Subcutaneous abdominal adipose tissue (tissue), 5 donors: Measurements from ENCODE around the gene CROCC.
A peak's percentile ranks its signal among the peaks of the same experiment; 100 is the strongest.
"Not testable (repeated sequence)": the region's sequence is repeated elsewhere in the genome, so short reads cannot be mapped to it uniquely, and the experiment has no call there.

Source experiments
- H3K27ac ChIP-seq: one replicate; pipeline ENCODE4 v1.7.0; 2013; ENCODE audit warnings: low read depth, mild to moderate bottlenecking, inconsistent platforms, low read length, moderate library complexity
- H3K27me3 ChIP-seq, 5 donors: one replicate each; pipeline ENCODE4 v1.7.0; 2013; ENCODE audit warnings: low read length in 5 of 5, inconsistent platforms in 1 of 5; ENCODE audit not compliant: control insufficient read depth in 5 of 5, insufficient read depth in 4 of 5
- H3K36me3 ChIP-seq, 5 donors: one replicate each; pipeline ENCODE4 v1.7.0; 2013; ENCODE audit warnings: low read length in 5 of 5; ENCODE audit not compliant: control insufficient read depth in 5 of 5, insufficient read depth in 5 of 5
- H3K4me1 ChIP-seq, 5 donors: one replicate each; pipeline ENCODE4 v1.7.0; 2013; ENCODE audit warnings: low read length in 5 of 5, mild to moderate bottlenecking in 3 of 5, moderate library complexity in 1 of 5; ENCODE audit not compliant: control insufficient read depth in 5 of 5, insufficient read depth in 5 of 5
- H3K4me3 ChIP-seq, 5 donors: one replicate each; pipeline ENCODE4 v1.7.0; 2013; ENCODE audit warnings: low read length in 5 of 5, low read depth in 1 of 5
- H3K9ac ChIP-seq, 5 donors: one replicate each; pipeline ENCODE4 v1.7.0; 2013; ENCODE audit warnings: low read length in 5 of 5, mild to moderate bottlenecking in 4 of 5, moderate library complexity in 3 of 5
- H3K9me3 ChIP-seq, 5 donors: one replicate each; pipeline ENCODE4 v1.7.0; 2013; ENCODE audit warnings: low read length in 5 of 5; ENCODE audit not compliant: control insufficient read depth in 5 of 5
- donor health status: healthy.
- donor health status: healthy.
- donor health status: healthy.
- donor health status: healthy.
- donor health status: healthy.

Gene CROCC

GRCh38 chr1:16896316-16897055, 25.2 kb upstream of the CROCC start:
- H3K9me3 ChIP-seq, H3K36me3 ChIP-seq, H3K4me1 ChIP-seq, H3K27me3 ChIP-seq: not testable (repeated sequence)
- H3K9ac ChIP-seq, result peak overlapping the region in 3 of 5 donors; percentile 56 to 62 (median 62)
- peak overlapping the region in 4 of 5 donors; percentile 13 to 43 (median 22) for H3K4me3 ChIP-seq
- peak overlapping the region; percentile 62 for H3K27ac ChIP-seq

- H3K27me3 ChIP-seq, H3K27ac ChIP-seq, H3K9ac ChIP-seq, H3K9me3 ChIP-seq, H3K4me3 ChIP-seq, H3K4me1 ChIP-seq, H3K36me3 ChIP-seq: not testable (repeated sequence)
Measured at GRCh38 chr1:16897653-16898052, 24.1 kb upstream of the CROCC start.

GRCh38 chr1:16898298-16898697, 23.4 kb upstream of the CROCC start:
- H3K9me3 ChIP-seq, H3K27ac ChIP-seq, H3K36me3 ChIP-seq, H3K9ac ChIP-seq, H3K4me3 ChIP-seq, H3K27me3 ChIP-seq: not testable (repeated sequence)
- peaks cover 3 to 12% (median 8%) of the 10 kb centered on the region in 5 donors for H3K4me1 ChIP-seq

GRCh38 chr1:16899020-16899419, 22.7 kb upstream of the CROCC start:
- H3K36me3 ChIP-seq, H3K9me3 ChIP-seq, H3K27ac ChIP-seq, H3K9ac ChIP-seq, H3K4me3 ChIP-seq, H3K27me3 ChIP-seq: not testable (repeated sequence)
- H3K4me1 ChIP-seq, result peaks cover 3 to 17% (median 14%) of the 10 kb centered on the region in 5 donors

GRCh38 chr1:16900751-16901150, 21.0 kb upstream of the CROCC start:
- Histone ChIP-seq H3K4me1 (peaks cover 10 to 27% (median 24%) of the 10 kb centered on the region in 5 donors), H3K9me3 (peaks cover 0 to under 1% (median 0%) of the 10 kb centered on the region in 5 donors), H3K27ac (no peak overlapping the region), H3K9ac (no peak overlapping the region), H3K27me3 (no peaks in the 10 kb centered on the region), H3K36me3 (no peaks in the 10 kb centered on the region), H3K4me3 (no peak overlapping the region)

GRCh38 chr1:16901371-16901770, 20.4 kb upstream of the CROCC start:
- H3K9me3 ChIP-seq, result not testable (repeated sequence)

GRCh38 chr1:16903054-16903453, 18.7 kb upstream of the CROCC start:
- no peak overlapping the region for H3K4me3 ChIP-seq
- H3K36me3 ChIP-seq, result no peaks in the 10 kb centered on the region
- no peak overlapping the region for H3K9ac ChIP-seq
- H3K27me3 ChIP-seq, result no peaks in the 10 kb centered on the region
- peaks cover 0 to 6% (median 0%) of the 10 kb centered on the region in 5 donors for H3K9me3 ChIP-seq
- peaks cover 7 to 20% (median 17%) of the 10 kb centered on the region in 5 donors for H3K4me1 ChIP-seq
- peak overlapping the region; percentile 99 for H3K27ac ChIP-seq

More at GRCh38 chr1:16901371-16901770, 20.4 kb upstream of the CROCC start:
- H3K4me3 ChIP-seq, H3K27ac ChIP-seq, H3K27me3 ChIP-seq, H3K9ac ChIP-seq, H3K36me3 ChIP-seq: not testable (repeated sequence)
- H3K4me1 ChIP-seq, result peaks cover 9 to 27% (median 22%) of the 10 kb centered on the region in 5 donors

- peaks cover 7 to 20% (median 17%) of the 10 kb centered on the region in 5 donors for H3K4me1 ChIP-seq
- no peaks in the 10 kb centered on the region for H3K27me3 ChIP-seq
- H3K9me3 ChIP-seq, result peaks cover 0 to 6% (median 0%) of the 10 kb centered on the region in 5 donors
- H3K27ac ChIP-seq, result peak overlapping the region; percentile 99
- peak overlapping the region; percentile 69 to 92 (median 78) for H3K4me3 ChIP-seq
- no peaks in the 10 kb centered on the region for H3K36me3 ChIP-seq
- peak overlapping the region in 3 of 5 donors; percentile 70 to 97 (median 88) for H3K9ac ChIP-seq
Measured at GRCh38 chr1:16903458-16903796, 18.3 kb upstream of the CROCC start.

GRCh38 chr1:16904560-16905109, 17.1 kb upstream of the CROCC start:
- Histone ChIP-seq H3K36me3 (no peaks in the 10 kb centered on the region), H3K4me3 (peak overlapping the region; percentile 69 to 92 (median 78)), H3K4me1 (peaks cover 7 to 20% (median 17%) of the 10 kb centered on the region in 5 donors), H3K27ac (peak overlapping the region; percentile 99), H3K9me3 (peaks cover 0 to 6% (median 0%) of the 10 kb centered on the region in 5 donors), H3K27me3 (no peaks in the 10 kb centered on the region), H3K9ac (peak overlapping the region; percentile 82 to 97 (median 93))

- H3K4me3 ChIP-seq, result peak overlapping the region; percentile 69 to 92 (median 78)
- peaks cover 7 to 20% (median 17%) of the 10 kb centered on the region in 5 donors for H3K4me1 ChIP-seq
- H3K9ac ChIP-seq, result peak overlapping the region; percentile 82 to 97 (median 93)
Measured at GRCh38 chr1:16905110-16905867, 16.4 kb upstream of the CROCC start.

More at GRCh38 chr1:16905110-16905867, 16.4 kb upstream of the CROCC start:
- H3K9me3 ChIP-seq, result peaks cover 0 to 6% (median 0%) of the 10 kb centered on the region in 5 donors
- peak overlapping the region; percentile 99 for H3K27ac ChIP-seq
- no peaks in the 10 kb centered on the region for H3K27me3 ChIP-seq
- H3K36me3 ChIP-seq, result no peaks in the 10 kb centered on the region
